GM12878 (cell line): ENCODE measurements around the gene LGALS8.

Experiments used
- MEF2A ChIP-seq: IDR thresholded peaks from 2 replicates; pipeline ENCODE4 v1.6.1; 2011; ENCODE audit warnings: low read depth, mild to moderate bottlenecking, low read length, moderate library complexity; ENCODE audit not compliant: insufficient read depth
- MYC ChIP-seq: IDR thresholded peaks from 2 replicates; pipeline ENCODE4 v1.6.1; 2011; ENCODE audit warnings: mild to moderate bottlenecking, low read length, moderate library complexity, inconsistent platforms; ENCODE audit not compliant: insufficient read depth, insufficient replicate concordance, insufficient read length, severe bottlenecking
- SREBF2 ChIP-seq: IDR thresholded peaks from 2 replicates; pipeline ENCODE4 v1.6.1; 2012; ENCODE audit warnings: mild to moderate bottlenecking, low read length
- TAF1 ChIP-seq: IDR thresholded peaks from 2 replicates; pipeline ENCODE4 v1.6.1; 2011; ENCODE audit warnings: mild to moderate bottlenecking, low read depth, low read length, borderline replicate concordance
- YY1 ChIP-seq: IDR thresholded peaks from 2 replicates; pipeline ENCODE4 v1.6.1; 2011; ENCODE audit warnings: low read depth, mild to moderate bottlenecking, low read length
- ZNF274 ChIP-seq: IDR thresholded peaks from one replicate; pipeline ENCODE4 v1.8.0; 2011; ENCODE audit not compliant: insufficient read length, insufficient read depth
- TF ChIP-seq, protein P1 (sequence below): IDR thresholded peaks from 2 replicates; pipeline ENCODE4 v1.6.1; 2011; ENCODE audit warnings: low read depth, low read length, improper control_type of control experiment, borderline replicate concordance
- TF ChIP-seq, protein P2 (sequence below), 3 experiments: IDR thresholded peaks in 2 of 3; conservative IDR thresholded peaks in 1 of 3; 2 replicates each; pipeline ENCODE4 v1.5.1; 2011; ENCODE audit warnings: low read depth in 3 of 3, low read length in 3 of 3, mild to moderate bottlenecking in 3 of 3, control low read depth in 2 of 3, moderate library complexity in 2 of 3, inconsistent platforms in 1 of 3, mixed read lengths in 1 of 3; ENCODE audit not compliant: control insufficient read depth in 2 of 3, insufficient read depth in 1 of 3; ENCODE audit errors: extremely low read depth in 1 of 3
- TF ChIP-seq, protein P3 (sequence below): IDR thresholded peaks from 2 replicates; pipeline ENCODE4 v1.6.1; 2012; ENCODE audit warnings: low read depth, low read length, improper control_type of control experiment
- TF ChIP-seq, protein P4 (sequence below): IDR thresholded peaks from 2 replicates; pipeline ENCODE4 v1.6.1; 2012; ENCODE audit warnings: mild to moderate bottlenecking, low read depth, low read length
- TF ChIP-seq, protein P5 (sequence below): fragments of 450-650 bp; IDR thresholded peaks from 2 replicates; pipeline ENCODE4 v1.6.1; 2017; ENCODE audit warnings: mild to moderate bottlenecking

DNA sequence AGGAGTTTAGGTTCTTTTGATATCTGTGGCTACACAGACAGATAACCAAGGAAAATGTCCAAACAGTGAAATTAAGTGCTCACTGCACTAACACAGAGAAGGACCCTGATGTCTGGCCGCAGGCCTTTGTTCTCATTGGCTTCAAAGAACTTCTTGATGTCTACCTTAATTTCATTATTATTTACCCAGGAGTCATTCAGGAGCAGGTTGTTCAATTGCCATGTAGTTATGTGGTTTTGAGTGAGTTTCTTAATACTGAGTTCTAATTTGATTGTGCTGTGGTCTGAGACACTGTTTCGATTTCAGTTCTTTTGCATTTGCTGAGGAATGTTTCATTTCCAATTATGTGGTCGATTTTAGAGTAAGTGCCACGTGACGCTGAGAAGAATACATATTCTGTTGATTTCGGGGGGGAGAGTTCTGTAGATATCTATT, 15.2 kb upstream of the LGALS8 start:
- TF ChIP-seq MYC (no peak), SREBF2 (no peak), MEF2A (no peak), YY1 (no peak), ZNF274 (no peak), TAF1 (no peak)
- TF ChIP-seq, protein P1, sequence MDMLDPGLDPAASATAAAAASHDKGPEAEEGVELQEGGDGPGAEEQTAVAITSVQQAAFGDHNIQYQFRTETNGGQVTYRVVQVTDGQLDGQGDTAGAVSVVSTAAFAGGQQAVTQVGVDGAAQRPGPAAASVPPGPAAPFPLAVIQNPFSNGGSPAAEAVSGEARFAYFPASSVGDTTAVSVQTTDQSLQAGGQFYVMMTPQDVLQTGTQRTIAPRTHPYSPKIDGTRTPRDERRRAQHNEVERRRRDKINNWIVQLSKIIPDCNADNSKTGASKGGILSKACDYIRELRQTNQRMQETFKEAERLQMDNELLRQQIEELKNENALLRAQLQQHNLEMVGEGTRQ, result peak; percentile 15; the same call in 1 of the 2 replicates
- TF ChIP-seq, protein P2, sequence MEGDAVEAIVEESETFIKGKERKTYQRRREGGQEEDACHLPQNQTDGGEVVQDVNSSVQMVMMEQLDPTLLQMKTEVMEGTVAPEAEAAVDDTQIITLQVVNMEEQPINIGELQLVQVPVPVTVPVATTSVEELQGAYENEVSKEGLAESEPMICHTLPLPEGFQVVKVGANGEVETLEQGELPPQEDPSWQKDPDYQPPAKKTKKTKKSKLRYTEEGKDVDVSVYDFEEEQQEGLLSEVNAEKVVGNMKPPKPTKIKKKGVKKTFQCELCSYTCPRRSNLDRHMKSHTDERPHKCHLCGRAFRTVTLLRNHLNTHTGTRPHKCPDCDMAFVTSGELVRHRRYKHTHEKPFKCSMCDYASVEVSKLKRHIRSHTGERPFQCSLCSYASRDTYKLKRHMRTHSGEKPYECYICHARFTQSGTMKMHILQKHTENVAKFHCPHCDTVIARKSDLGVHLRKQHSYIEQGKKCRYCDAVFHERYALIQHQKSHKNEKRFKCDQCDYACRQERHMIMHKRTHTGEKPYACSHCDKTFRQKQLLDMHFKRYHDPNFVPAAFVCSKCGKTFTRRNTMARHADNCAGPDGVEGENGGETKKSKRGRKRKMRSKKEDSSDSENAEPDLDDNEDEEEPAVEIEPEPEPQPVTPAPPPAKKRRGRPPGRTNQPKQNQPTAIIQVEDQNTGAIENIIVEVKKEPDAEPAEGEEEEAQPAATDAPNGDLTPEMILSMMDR (IDR thresholded peaks at IDR 0.05 in 2 of 3, conservative IDR thresholded peaks at IDR 0.05 in 1 of 3; ENCODE audit: control insufficient read depth in 2 of 3, extremely low read depth in 1 of 3, insufficient read depth in 1 of 3, low read depth in 3 of 3, low read length in 3 of 3), result no peak
- TF ChIP-seq, protein P3, sequence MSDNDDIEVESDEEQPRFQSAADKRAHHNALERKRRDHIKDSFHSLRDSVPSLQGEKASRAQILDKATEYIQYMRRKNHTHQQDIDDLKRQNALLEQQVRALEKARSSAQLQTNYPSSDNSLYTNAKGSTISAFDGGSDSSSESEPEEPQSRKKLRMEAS, result no peak
- TF ChIP-seq, protein P4, sequence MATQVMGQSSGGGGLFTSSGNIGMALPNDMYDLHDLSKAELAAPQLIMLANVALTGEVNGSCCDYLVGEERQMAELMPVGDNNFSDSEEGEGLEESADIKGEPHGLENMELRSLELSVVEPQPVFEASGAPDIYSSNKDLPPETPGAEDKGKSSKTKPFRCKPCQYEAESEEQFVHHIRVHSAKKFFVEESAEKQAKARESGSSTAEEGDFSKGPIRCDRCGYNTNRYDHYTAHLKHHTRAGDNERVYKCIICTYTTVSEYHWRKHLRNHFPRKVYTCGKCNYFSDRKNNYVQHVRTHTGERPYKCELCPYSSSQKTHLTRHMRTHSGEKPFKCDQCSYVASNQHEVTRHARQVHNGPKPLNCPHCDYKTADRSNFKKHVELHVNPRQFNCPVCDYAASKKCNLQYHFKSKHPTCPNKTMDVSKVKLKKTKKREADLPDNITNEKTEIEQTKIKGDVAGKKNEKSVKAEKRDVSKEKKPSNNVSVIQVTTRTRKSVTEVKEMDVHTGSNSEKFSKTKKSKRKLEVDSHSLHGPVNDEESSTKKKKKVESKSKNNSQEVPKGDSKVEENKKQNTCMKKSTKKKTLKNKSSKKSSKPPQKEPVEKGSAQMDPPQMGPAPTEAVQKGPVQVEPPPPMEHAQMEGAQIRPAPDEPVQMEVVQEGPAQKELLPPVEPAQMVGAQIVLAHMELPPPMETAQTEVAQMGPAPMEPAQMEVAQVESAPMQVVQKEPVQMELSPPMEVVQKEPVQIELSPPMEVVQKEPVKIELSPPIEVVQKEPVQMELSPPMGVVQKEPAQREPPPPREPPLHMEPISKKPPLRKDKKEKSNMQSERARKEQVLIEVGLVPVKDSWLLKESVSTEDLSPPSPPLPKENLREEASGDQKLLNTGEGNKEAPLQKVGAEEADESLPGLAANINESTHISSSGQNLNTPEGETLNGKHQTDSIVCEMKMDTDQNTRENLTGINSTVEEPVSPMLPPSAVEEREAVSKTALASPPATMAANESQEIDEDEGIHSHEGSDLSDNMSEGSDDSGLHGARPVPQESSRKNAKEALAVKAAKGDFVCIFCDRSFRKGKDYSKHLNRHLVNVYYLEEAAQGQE, result no peak
- TF ChIP-seq, protein P5, sequence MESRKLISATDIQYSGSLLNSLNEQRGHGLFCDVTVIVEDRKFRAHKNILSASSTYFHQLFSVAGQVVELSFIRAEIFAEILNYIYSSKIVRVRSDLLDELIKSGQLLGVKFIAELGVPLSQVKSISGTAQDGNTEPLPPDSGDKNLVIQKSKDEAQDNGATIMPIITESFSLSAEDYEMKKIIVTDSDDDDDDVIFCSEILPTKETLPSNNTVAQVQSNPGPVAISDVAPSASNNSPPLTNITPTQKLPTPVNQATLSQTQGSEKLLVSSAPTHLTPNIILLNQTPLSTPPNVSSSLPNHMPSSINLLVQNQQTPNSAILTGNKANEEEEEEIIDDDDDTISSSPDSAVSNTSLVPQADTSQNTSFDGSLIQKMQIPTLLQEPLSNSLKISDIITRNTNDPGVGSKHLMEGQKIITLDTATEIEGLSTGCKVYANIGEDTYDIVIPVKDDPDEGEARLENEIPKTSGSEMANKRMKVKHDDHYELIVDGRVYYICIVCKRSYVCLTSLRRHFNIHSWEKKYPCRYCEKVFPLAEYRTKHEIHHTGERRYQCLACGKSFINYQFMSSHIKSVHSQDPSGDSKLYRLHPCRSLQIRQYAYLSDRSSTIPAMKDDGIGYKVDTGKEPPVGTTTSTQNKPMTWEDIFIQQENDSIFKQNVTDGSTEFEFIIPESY, result no peak
